Neural progenitor cell (in vitro differentiated cells): ENCODE data around the gene CUL5. TPM values are rescaled to one million over a fixed set of nuclear protein-coding genes. Genes with fewer than 3 reads are reported as not detected.

ENCODE experiments used
- DNase-seq: peaks from one replicate; pipeline ENCODE4 v3.0.0-alpha.2; 2016; ENCODE audit warnings: low spot score
- H2AFZ ChIP-seq: fragments of 200-600 bp; sonication (generic); replicated peaks from 2 replicates; pipeline ENCODE4 v1.6.1; 2016; ENCODE audit warnings: antibody characterized with exemption
- H3F3A ChIP-seq: fragments of 200-600 bp; sonication (generic); 2 replicates; pipeline ENCODE4 v1.6.1; 2016; ENCODE audit warnings: antibody characterized with exemption, low read depth
- H3K27ac ChIP-seq: fragments of 200-600 bp; sonication (generic); 2 replicates; pipeline ENCODE4 v1.5.1; 2016; ENCODE audit warnings: mild to moderate bottlenecking
- H3K27me3 ChIP-seq: fragments of 200-600 bp; sonication (generic); 2 replicates; pipeline ENCODE4 v1.6.1; 2016; ENCODE audit warnings: mild to moderate bottlenecking, moderate library complexity
- H3K36me3 ChIP-seq: fragments of 200-600 bp; sonication (generic); 2 replicates; pipeline ENCODE4 v1.5.1; 2016
- H3K4me1 ChIP-seq: fragments of 200-600 bp; sonication (generic); 2 replicates; pipeline ENCODE4 v1.6.1; 2016; ENCODE audit warnings: mixed run types
- H3K4me2 ChIP-seq: fragments of 200-600 bp; sonication (generic); 2 replicates; pipeline ENCODE4 v1.6.1; 2016
- H3K4me3 ChIP-seq: fragments of 200-600 bp; sonication (generic); 2 replicates; pipeline ENCODE4 v1.5.1; 2016
- H3K79me2 ChIP-seq: fragments of 200-600 bp; sonication (generic); 2 replicates; pipeline ENCODE4 v1.6.1; 2016; ENCODE audit warnings: low read depth
- H3K9ac ChIP-seq: fragments of 200-600 bp; sonication (generic); 2 replicates; pipeline ENCODE4 v1.6.1; 2016
- H3K9me3 ChIP-seq: fragments of 200-600 bp; sonication (generic); 2 replicates; pipeline ENCODE4 v1.5.1; 2016; ENCODE audit warnings: low read depth
- H4K20me1 ChIP-seq: fragments of 200-600 bp; sonication (generic); 2 replicates; pipeline ENCODE4 v1.6.1; 2016; ENCODE audit warnings: low read depth
- H3K27ac Mint-ChIP-seq: 3 replicates; pipeline ENCODE4 v1.8.0; 2021; ENCODE audit warnings: mixed read lengths
- H3K27me3 Mint-ChIP-seq: 2 replicates; pipeline ENCODE4 v1.8.0; 2022; ENCODE audit warnings: low read depth, mild to moderate bottlenecking, inconsistent platforms, moderate library complexity, mixed read lengths; ENCODE audit not compliant: insufficient read depth
- H3K36me3 Mint-ChIP-seq: 3 replicates; pipeline ENCODE4 v1.8.0; 2021; ENCODE audit warnings: mixed read lengths
- H3K4me1 Mint-ChIP-seq: 3 replicates; pipeline ENCODE4 v1.8.0; 2021; ENCODE audit warnings: mixed read lengths
- H3K4me3 Mint-ChIP-seq: 3 replicates; pipeline ENCODE4 v1.8.0; 2021; ENCODE audit warnings: mild to moderate bottlenecking, moderate library complexity, mixed read lengths
- H3K9me3 Mint-ChIP-seq: 3 replicates; pipeline ENCODE4 v1.8.0; 2020; ENCODE audit warnings: mixed read lengths
- EZH2 ChIP-seq: fragments of 200-600 bp; sonication (generic); IDR thresholded peaks from 2 replicates; pipeline ENCODE4 v1.6.1; 2017; ENCODE audit warnings: antibody characterized with exemption, mild to moderate bottlenecking, moderate library complexity
- EZH2phosphoT487 ChIP-seq: fragments of 200-600 bp; sonication (generic); IDR thresholded peaks from 2 replicates; pipeline ENCODE4 v1.6.1; 2017; ENCODE audit warnings: antibody characterized with exemption
- total RNA-seq: library from RNA; depleted of rRNA; stranded (reverse); fragments of >200 nt; gene quantifications from 2 replicates; pipeline ENCODE4 v1.2.3, GENCODE V29; 2015; ENCODE audit warnings: low replicate concordance
- TF ChIP-seq, protein P1 (sequence below): fragments of 200-600 bp; sonication (generic); IDR thresholded peaks from 2 replicates; pipeline ENCODE4 v1.5.1; 2017; ENCODE audit warnings: antibody characterized with exemption, mild to moderate bottlenecking

The CUL5 gene
- total RNA-seq, 1 donor from 2014 or later = 55.1 TPM

DNA sequence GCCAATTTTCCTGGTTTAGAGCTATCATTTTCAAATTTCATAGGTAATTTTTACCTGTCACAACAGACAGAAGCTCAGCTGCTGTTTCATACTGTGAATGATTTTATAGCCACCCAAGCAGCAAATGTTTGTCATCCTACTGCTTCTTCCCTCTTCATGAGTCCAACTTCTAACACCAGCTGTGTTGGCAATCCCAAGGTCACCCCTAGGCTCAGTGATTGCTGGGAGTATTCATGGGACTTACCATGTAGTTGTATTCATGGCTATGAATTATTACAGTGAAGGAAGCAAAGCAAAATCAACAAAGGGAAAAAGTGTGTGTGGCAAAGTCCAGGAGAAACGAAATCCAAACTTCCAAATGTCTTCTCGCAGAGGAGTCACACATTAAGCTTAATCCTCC is 28.5 kb downstream of the CUL5 start:
- H3F3A ChIP-seq = peaks cover 4% of the 10 kb centered on the region
- Mint-ChIP-seq H3K4me3 (no peak overlapping the region), H3K27ac (no peak overlapping the region), H3K9me3 (no peaks in the 10 kb centered on the region), H3K4me1 (no peaks in the 10 kb centered on the region), H3K36me3 (peaks cover 18% of the 10 kb centered on the region), H3K27me3 (peaks cover 2% of the 10 kb centered on the region)
- no peak for TF ChIP-seq EZH2
- TF ChIP-seq, protein P1, sequence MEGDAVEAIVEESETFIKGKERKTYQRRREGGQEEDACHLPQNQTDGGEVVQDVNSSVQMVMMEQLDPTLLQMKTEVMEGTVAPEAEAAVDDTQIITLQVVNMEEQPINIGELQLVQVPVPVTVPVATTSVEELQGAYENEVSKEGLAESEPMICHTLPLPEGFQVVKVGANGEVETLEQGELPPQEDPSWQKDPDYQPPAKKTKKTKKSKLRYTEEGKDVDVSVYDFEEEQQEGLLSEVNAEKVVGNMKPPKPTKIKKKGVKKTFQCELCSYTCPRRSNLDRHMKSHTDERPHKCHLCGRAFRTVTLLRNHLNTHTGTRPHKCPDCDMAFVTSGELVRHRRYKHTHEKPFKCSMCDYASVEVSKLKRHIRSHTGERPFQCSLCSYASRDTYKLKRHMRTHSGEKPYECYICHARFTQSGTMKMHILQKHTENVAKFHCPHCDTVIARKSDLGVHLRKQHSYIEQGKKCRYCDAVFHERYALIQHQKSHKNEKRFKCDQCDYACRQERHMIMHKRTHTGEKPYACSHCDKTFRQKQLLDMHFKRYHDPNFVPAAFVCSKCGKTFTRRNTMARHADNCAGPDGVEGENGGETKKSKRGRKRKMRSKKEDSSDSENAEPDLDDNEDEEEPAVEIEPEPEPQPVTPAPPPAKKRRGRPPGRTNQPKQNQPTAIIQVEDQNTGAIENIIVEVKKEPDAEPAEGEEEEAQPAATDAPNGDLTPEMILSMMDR = no peak
- no peak for TF ChIP-seq EZH2phosphoT487
- no peak overlapping the region for H2AFZ ChIP-seq
- peaks cover 32% of the 10 kb centered on the region for H3K79me2 ChIP-seq
- DNase-seq = no peak
- H3K27ac ChIP-seq = no peak overlapping the region
- peaks cover 7% of the 10 kb centered on the region for H3K4me1 ChIP-seq
- peaks cover 20% of the 10 kb centered on the region for H4K20me1 ChIP-seq
- no peaks in the 10 kb centered on the region for H3K9me3 ChIP-seq
- H3K36me3 ChIP-seq = no peaks in the 10 kb centered on the region
- H3K4me3 ChIP-seq = no peak overlapping the region
- H3K27me3 ChIP-seq = no peaks in the 10 kb centered on the region
- no peak overlapping the region for H3K4me2 ChIP-seq
- no peak overlapping the region for H3K9ac ChIP-seq

DNA sequence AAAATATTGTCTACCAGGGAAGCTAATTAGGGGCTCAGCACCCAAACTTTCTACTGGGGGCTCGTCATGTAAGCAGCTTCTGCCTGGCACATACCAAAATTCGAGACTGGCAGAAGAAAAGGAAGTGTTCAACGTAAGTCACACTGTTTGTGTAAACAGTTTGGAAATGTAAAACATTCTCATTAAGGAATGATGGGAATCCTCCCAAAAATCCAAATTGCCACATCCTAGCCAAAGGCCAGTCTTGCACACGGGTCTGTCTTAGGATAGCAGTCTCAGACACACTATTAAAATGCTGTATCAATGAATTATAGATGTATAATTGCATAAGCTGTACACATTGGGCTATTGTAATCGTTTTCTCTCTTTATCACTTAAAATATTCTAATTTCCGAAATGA is 28.9 kb downstream of the CUL5 start:
- H3K4me3 ChIP-seq = no peak overlapping the region
- no peaks in the 10 kb centered on the region for H3K4me1 Mint-ChIP-seq
- no peak overlapping the region for H3K27ac ChIP-seq

DNA sequence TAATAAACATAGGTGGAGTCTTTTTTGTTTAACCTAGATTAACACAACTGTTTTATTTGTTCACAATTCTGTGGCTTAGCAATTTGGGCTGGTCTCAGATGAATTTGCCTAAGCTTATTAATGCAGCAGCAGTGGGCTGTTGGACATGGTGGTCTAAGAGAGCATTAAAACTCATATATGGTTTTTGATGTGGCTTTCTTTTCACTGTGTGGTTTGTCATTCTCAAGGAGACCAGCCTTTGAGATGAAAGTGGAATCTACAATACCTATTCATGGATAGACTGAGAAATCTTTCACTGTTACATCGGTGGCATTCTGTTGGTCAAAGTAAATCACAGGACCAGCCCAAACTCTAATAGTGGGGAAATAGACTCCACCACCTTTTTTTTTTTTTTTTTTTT is 39.6 kb downstream of the CUL5 start:
- H3K79me2 ChIP-seq = no peaks in the 10 kb centered on the region
- Mint-ChIP-seq H3K27ac (no peak overlapping the region), H3K4me3 (no peak overlapping the region)

More for the DNA sequence above, 28.9 kb downstream of the CUL5 start:
- no peak for TF ChIP-seq EZH2phosphoT487
- TF ChIP-seq, protein P1 = no peak
- no peak for TF ChIP-seq EZH2
- no peaks in the 10 kb centered on the region for H3K9me3 Mint-ChIP-seq
- peaks cover 2% of the 10 kb centered on the region for H3K27me3 Mint-ChIP-seq
- H3K27ac Mint-ChIP-seq = no peak overlapping the region
- no peak overlapping the region for H3K4me3 Mint-ChIP-seq
- Histone ChIP-seq H3K9me3 (no peaks in the 10 kb centered on the region), H3K36me3 (no peaks in the 10 kb centered on the region), H2AFZ (no peak overlapping the region), H4K20me1 (peaks cover 20% of the 10 kb centered on the region), H3K27me3 (no peaks in the 10 kb centered on the region), H3K4me1 (peaks cover 7% of the 10 kb centered on the region), H3K79me2 (peaks cover 28% of the 10 kb centered on the region), H3F3A (peaks cover 4% of the 10 kb centered on the region), H3K4me2 (no peak overlapping the region), H3K9ac (no peak overlapping the region)
- DNase-seq = no peak
- peaks cover 20% of the 10 kb centered on the region for H3K36me3 Mint-ChIP-seq

More for the DNA sequence above, 39.6 kb downstream of the CUL5 start:
- H3K9me3 ChIP-seq = no peaks in the 10 kb centered on the region
- peaks cover 17% of the 10 kb centered on the region for H3K36me3 Mint-ChIP-seq
- H4K20me1 ChIP-seq = no peaks in the 10 kb centered on the region
- H3K27me3 ChIP-seq = no peaks in the 10 kb centered on the region
- no peaks in the 10 kb centered on the region for H3K9me3 Mint-ChIP-seq
- DNase-seq = no peak
- H3K27me3 Mint-ChIP-seq = no peaks in the 10 kb centered on the region
- H3K36me3 ChIP-seq = no peaks in the 10 kb centered on the region
- no peak overlapping the region for H3K9ac ChIP-seq
- H3K27ac ChIP-seq = no peak overlapping the region
- TF ChIP-seq, protein P1 = no peak
- TF ChIP-seq EZH2 = no peak
- TF ChIP-seq EZH2phosphoT487 = no peak
- H3F3A ChIP-seq = no peaks in the 10 kb centered on the region
- H3K4me1 Mint-ChIP-seq = no peaks in the 10 kb centered on the region
- no peak overlapping the region for H3K4me2 ChIP-seq
- H3K4me1 ChIP-seq = no peaks in the 10 kb centered on the region
- no peak overlapping the region for H2AFZ ChIP-seq
- no peak overlapping the region for H3K4me3 ChIP-seq
